Measurements from ENCODE around the gene ZFP1. TPM values are rescaled to one million over a fixed set of nuclear protein-coding genes. Genes with fewer than 3 reads are reported as not detected.

Gene ZFP1
- total and polyA plus RNA-seq, 2 experiments from 2014 or later: 9.4 to 14.4 TPM

DNA sequence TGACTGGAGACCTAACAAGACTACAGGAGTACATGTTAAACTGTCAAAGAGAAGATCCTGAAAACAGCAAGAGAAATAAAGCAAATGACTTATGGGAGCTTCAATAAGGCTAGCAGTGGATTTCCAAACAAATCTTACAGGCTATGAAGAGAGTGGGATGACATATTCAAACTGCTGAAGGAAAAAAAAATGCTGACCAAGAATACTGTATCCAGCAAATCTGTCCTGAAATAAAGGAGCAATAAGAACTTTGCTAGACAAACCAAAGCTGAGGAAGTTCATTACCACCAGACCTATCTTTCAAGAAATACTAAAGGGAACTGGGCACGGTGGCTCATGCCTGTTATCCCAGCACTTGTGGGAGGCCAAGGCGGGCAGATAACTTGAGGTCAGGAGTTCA lies 28.6 kb downstream of the ZFP1 start:
- TF ChIP-seq EZH2phosphoT487 (IDR thresholded peaks at IDR 0.05; ENCODE audit: low read depth, severe bottlenecking, unreplicated experiment) (no peak), EZH2 (IDR thresholded peaks at IDR 0.05; ENCODE audit: borderline replicate concordance) (no peak)
- TF ChIP-seq, protein P1, sequence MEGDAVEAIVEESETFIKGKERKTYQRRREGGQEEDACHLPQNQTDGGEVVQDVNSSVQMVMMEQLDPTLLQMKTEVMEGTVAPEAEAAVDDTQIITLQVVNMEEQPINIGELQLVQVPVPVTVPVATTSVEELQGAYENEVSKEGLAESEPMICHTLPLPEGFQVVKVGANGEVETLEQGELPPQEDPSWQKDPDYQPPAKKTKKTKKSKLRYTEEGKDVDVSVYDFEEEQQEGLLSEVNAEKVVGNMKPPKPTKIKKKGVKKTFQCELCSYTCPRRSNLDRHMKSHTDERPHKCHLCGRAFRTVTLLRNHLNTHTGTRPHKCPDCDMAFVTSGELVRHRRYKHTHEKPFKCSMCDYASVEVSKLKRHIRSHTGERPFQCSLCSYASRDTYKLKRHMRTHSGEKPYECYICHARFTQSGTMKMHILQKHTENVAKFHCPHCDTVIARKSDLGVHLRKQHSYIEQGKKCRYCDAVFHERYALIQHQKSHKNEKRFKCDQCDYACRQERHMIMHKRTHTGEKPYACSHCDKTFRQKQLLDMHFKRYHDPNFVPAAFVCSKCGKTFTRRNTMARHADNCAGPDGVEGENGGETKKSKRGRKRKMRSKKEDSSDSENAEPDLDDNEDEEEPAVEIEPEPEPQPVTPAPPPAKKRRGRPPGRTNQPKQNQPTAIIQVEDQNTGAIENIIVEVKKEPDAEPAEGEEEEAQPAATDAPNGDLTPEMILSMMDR (IDR thresholded peaks at IDR 0.05; ENCODE audit: poor library complexity): no peak
- H3K9me3 ChIP-seq (ENCODE audit: low read depth): peaks cover 4% of the 10 kb centered on the region

DNA sequence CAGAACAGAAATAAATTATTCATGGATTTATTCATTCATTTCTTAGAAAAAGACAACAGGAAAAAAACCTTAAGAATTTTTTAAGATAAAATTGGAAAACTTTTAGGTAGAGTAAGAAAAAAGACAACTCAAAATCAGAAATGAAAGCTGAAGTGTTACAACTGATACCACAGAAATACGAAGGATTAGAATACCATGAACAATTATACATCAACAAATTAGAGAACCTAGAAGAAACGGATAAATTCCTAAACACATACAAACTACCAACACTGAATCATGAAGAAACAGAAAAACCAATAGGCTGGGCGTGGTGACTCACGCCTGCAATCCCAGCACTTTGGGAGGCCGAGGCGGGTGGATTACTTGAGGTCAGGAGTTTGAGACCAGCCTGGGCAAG lies 30.9 kb downstream of the ZFP1 start:
- no peak overlapping the region for H3K4me3 ChIP-seq
- H3K9me3 ChIP-seq (ENCODE audit: low read depth): no peaks in the 10 kb centered on the region
- H3K79me2 ChIP-seq: no peaks in the 10 kb centered on the region
- H3K9me2 ChIP-seq (replicated peaks; ENCODE audit: insufficient read depth): no peaks in the 10 kb centered on the region
- no peak overlapping the region for H2AFZ ChIP-seq
- H3K4me2 ChIP-seq: no peak overlapping the region
- no peaks in the 10 kb centered on the region for H3K4me1 ChIP-seq (ENCODE audit: insufficient read depth)
- no peak for DNase-seq (ENCODE audit: low spot score)
- no peaks in the 10 kb centered on the region for H3K27me3 ChIP-seq
- no peaks in the 10 kb centered on the region for H4K20me1 ChIP-seq (ENCODE audit: insufficient read depth, poor library complexity, severe bottlenecking)
- WGBS (ENCODE audit: low lambda C conversion rate, missing lambda C conversion rate): 95% methylated on average over 6 of the region's 6 CpGs
- H3K36me3 ChIP-seq (replicated peaks; ENCODE audit: insufficient read depth, low read depth): no peaks in the 10 kb centered on the region
- H3K27ac ChIP-seq: no peak overlapping the region
- TF ChIP-seq EZH2phosphoT487 (IDR thresholded peaks at IDR 0.05; ENCODE audit: low read depth, severe bottlenecking, unreplicated experiment): no peak
- TF ChIP-seq, protein P1 (IDR thresholded peaks at IDR 0.05; ENCODE audit: poor library complexity): no peak
- no peak for TF ChIP-seq EZH2 (IDR thresholded peaks at IDR 0.05; ENCODE audit: borderline replicate concordance)

More for the DNA sequence above, 28.6 kb downstream of the ZFP1 start:
- no peak for DNase-seq (ENCODE audit: low spot score)
- no peaks in the 10 kb centered on the region for H3K9me2 ChIP-seq (replicated peaks; ENCODE audit: insufficient read depth)
- H3K4me1 ChIP-seq (ENCODE audit: insufficient read depth): no peaks in the 10 kb centered on the region
- H4K20me1 ChIP-seq (ENCODE audit: insufficient read depth, poor library complexity, severe bottlenecking): no peaks in the 10 kb centered on the region
- no peaks in the 10 kb centered on the region for H3K27me3 ChIP-seq
- no peaks in the 10 kb centered on the region for H3K36me3 ChIP-seq (replicated peaks; ENCODE audit: insufficient read depth, low read depth)
- no peak overlapping the region for H2AFZ ChIP-seq
- H3K79me2 ChIP-seq: no peaks in the 10 kb centered on the region
- 95% methylated on average over 2 of the region's 2 CpGs for WGBS (ENCODE audit: low lambda C conversion rate, missing lambda C conversion rate)
- H3K4me3 ChIP-seq: no peak overlapping the region
- H3K27ac ChIP-seq: no peak overlapping the region
- H3K4me2 ChIP-seq: no peak overlapping the region

DNA sequence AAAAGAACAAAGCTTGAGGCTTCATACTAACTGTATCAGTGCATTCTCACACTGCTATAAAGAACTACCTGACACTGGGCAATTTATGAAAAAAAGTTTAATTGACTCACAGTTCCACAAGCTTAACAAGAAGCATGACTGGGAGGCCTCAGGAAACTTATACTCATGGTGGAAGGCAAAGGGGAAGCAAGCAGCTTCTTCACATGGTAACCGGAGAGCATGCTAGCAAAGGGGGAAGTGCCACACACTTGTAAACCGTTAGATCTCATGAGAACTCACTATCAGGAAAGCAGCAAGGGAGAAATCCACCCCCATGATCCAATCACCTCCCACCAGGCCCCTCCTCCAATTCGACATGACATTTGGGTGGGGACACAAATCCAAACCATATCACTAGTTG lies 33.3 kb downstream of the ZFP1 start:
- H3K36me3 ChIP-seq (replicated peaks; ENCODE audit: insufficient read depth, low read depth): no peaks in the 10 kb centered on the region
- no peak for DNase-seq (ENCODE audit: low spot score)
- no peaks in the 10 kb centered on the region for H4K20me1 ChIP-seq (ENCODE audit: insufficient read depth, poor library complexity, severe bottlenecking)
- H3K27me3 ChIP-seq: no peaks in the 10 kb centered on the region
- H3K4me2 ChIP-seq: no peak overlapping the region
- no peak overlapping the region for H3K27ac ChIP-seq
- H3K79me2 ChIP-seq: no peaks in the 10 kb centered on the region
- no peaks in the 10 kb centered on the region for H3K9me3 ChIP-seq (ENCODE audit: low read depth)
- H3K9me2 ChIP-seq (replicated peaks; ENCODE audit: insufficient read depth): no peaks in the 10 kb centered on the region
- no peak overlapping the region for H2AFZ ChIP-seq
- no peaks in the 10 kb centered on the region for H3K4me1 ChIP-seq (ENCODE audit: insufficient read depth)
- WGBS (ENCODE audit: low lambda C conversion rate, missing lambda C conversion rate): 67% methylated on average over 3 of the region's 3 CpGs
- H3K4me3 ChIP-seq: no peak overlapping the region
- TF ChIP-seq EZH2 (IDR thresholded peaks at IDR 0.05; ENCODE audit: borderline replicate concordance): no peak
- TF ChIP-seq, protein P1 (IDR thresholded peaks at IDR 0.05; ENCODE audit: poor library complexity): no peak
- TF ChIP-seq EZH2phosphoT487 (IDR thresholded peaks at IDR 0.05; ENCODE audit: low read depth, severe bottlenecking, unreplicated experiment): no peak
